C1 segment of cervical spinal cord (tissue), 14 donors: ENCODE data around the gene TNS1.

ENCODE experiments used
- DNase-seq, 14 donors: peaks; one replicate each; lab custom pipeline; 2025; lab: John Stamatoyannopoulos, UW

The TNS1 gene

GRCh38 chr2:217851191-217852020 is 151.4 kb downstream of the TNS1 start:
- DNase-seq, result peak in 5 of 14 donors; percentile 29 to 50 (median 40)

GRCh38 chr2:217849154-217849975 is 153.4 kb downstream of the TNS1 start:
- DNase-seq, result no peak

- DNase-seq, result no peak
Measured at GRCh38 chr2:217848351-217848957, 154.3 kb downstream of the TNS1 start.

GRCh38 chr2:217847552-217848350 is 155.0 kb downstream of the TNS1 start:
- DNase-seq, result no peak

- DNase-seq, result no peak
Measured at GRCh38 chr2:217847115-217847514, 155.7 kb downstream of the TNS1 start.

- DNase-seq, result no peak
Measured at GRCh38 chr2:217846321-217846743, 156.5 kb downstream of the TNS1 start.

GRCh38 chr2:217845301-217845700 is 157.5 kb downstream of the TNS1 start:
- no peak for DNase-seq

GRCh38 chr2:217844696-217845095 is 158.1 kb downstream of the TNS1 start:
- DNase-seq, result no peak

- no peak for DNase-seq
Measured at GRCh38 chr2:217843324-217843723, 159.5 kb downstream of the TNS1 start.

GRCh38 chr2:217842017-217842416 is 160.8 kb downstream of the TNS1 start:
- DNase-seq, result no peak

- DNase-seq, result no peak
Measured at GRCh38 chr2:217840522-217840921, 162.3 kb downstream of the TNS1 start.

GRCh38 chr2:217839750-217840107 is 163.1 kb downstream of the TNS1 start:
- no peak for DNase-seq

- DNase-seq, result no peak
Measured at GRCh38 chr2:217839073-217839749, 163.6 kb downstream of the TNS1 start.

GRCh38 chr2:217838409-217838831 is 164.4 kb downstream of the TNS1 start:
- DNase-seq, result peak in 12 of 14 donors; percentile 27 to 84 (median 70)

GRCh38 chr2:217837530-217837929 is 165.3 kb downstream of the TNS1 start:
- no peak for DNase-seq

- peak in 10 of 14 donors; percentile 12 to 82 (median 62) for DNase-seq
Measured at GRCh38 chr2:217836901-217837491, 165.8 kb downstream of the TNS1 start.

- peak in 1 of 14 donors; percentile 41 for DNase-seq
Measured at GRCh38 chr2:217835931-217836891, 166.6 kb downstream of the TNS1 start.

- DNase-seq, result no peak
Measured at GRCh38 chr2:217834744-217835513, 167.9 kb downstream of the TNS1 start.
